Activated CD8-positive, alpha-beta memory T cell treated with anti-CD3 and anti-CD28 coated beads, Interleukin-2, amount 50 U/mL, for 24 hours (primary cell): ENCODE measurements around the gene PLOD2.

Experiments used
- DNase-seq: peaks from one replicate; pipeline ENCODE4 v3.0.0-alpha.2; 2020; ENCODE audit errors: extremely low read depth

The PLOD2 gene

DNA sequence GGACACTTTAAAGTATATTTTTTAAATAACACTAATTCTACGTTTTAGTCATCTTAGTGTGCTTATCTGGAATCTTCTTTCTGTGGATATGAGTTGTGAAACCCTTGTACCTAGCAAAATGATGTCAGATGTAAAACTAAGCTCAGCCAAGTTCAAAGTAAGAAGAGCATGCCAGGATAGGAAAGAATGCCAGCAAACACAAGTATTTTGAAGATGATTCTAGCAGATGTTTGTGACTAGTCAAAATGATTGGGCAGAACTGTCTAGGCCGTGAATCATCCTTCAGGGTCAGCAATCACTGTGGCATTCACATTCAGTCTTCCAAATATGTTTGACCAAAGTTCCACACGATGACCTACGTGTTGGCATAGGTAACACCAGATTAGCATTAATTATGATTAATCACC, 5.4 kb upstream of the PLOD2 start:
- DNase-seq: no peak

DNA sequence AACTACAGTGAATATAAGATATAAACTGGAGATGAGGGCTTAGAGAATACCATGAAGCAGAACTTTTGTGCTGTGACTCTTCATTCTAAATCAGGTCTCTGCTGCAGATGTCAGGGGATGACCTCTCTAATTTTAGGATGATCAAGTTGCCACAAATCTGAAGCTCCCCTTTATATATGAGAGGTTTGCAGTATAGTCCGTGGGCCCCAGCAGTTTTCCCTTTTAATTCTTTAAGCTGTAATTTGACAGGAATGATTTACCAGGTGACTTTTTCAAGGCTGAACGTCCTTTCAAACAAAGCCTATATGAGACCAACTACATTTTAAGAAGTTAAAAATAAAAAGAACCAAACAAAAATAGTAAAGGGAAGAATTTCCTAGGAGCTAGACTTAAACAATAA, 4.9 kb upstream of the PLOD2 start:
- DNase-seq: no peak

DNA sequence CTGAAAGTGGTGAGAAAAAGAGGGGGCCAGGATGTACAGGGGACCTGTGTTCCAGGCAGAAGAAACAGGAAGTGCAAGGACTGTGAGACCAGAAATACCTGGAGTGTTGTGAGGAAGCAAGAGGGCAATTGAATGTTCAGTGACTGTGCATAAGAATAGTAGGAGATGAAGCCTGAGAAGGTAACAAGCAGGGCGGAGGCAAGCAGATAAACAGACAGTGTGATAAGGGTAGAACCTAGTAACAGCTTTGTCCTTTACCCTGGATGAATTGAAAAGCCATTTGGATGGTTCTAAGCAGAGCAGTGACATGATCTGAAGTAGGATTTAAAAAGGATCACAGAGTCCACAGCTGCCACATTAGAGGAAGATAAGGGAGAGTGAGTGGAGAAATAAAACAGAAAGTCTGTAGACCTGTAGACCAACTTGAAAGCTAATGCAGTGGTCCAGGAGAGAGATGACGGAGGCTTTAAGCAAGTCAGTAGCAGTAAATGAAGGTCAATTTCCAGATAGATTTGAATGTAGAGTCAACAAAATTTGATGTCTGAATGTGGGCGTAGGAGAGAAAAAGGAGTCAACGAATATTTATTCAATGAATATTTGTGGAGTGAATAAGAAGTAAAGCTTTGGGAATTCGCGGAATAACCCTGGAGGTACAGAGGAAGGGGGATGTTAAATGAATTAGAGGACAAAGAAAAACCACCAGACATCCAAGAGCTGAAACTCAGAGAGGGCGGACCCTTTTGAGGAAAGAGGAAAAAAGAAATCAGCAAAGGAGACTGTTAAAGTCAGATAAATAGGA, 4.2 kb upstream of the PLOD2 start:
- DNase-seq: no peak

DNA sequence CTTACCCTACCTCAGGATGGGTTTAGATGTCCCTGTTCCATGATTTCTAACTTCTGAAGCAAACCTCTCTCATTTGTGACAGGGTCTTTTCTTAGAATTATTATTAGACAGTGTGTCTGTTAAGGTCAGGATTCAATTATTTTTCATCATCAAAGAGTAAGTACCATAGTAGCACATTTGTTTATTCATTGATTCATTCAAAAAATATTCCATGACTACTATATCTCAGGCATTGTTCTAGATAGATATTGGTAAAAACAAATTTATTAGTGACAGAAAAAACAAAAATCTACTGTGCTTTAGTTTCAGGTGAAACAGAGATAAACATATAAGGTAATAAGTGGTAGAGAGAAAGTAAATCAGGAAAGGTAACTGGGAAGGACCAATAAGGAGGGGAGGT, 3.5 kb upstream of the PLOD2 start:
- no peak for DNase-seq

DNA sequence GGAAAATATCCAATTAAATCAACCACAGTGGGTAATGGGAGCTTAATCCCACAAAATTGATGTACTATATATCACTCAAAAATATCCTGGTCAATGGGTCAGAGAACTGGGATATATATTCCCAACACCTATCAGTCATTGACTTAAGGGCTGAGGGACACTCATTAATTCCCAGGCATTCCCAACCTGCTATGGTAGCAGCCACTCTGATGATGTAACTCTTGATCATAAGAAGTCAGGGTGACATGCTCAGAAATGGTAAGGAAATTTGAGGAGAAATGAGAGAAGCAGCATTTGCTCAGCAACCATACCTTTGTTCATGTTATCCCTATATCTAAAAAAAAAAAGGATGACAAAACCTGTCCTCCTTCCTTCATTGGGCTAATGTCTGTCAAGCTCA, 3.1 kb upstream of the PLOD2 start:
- DNase-seq: no peak

DNA sequence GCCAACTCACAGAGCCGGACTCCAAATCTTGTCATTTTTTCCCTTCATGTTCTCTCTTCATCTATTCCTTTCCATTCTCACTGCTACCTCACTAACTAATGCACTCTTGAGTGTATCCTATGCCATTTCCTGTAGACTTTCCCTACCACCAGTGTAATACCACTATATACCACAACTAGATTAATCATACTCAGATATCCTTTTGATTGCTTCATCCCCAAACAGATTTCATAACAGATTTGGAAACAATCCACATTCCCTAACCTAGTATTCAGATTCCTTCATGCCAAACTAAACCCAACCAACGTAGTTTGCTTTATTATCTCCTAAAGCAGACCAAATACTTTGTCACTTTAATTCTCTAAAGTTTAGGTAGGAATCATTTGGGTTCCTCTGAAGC, 2.6 kb upstream of the PLOD2 start:
- no peak for DNase-seq

DNA sequence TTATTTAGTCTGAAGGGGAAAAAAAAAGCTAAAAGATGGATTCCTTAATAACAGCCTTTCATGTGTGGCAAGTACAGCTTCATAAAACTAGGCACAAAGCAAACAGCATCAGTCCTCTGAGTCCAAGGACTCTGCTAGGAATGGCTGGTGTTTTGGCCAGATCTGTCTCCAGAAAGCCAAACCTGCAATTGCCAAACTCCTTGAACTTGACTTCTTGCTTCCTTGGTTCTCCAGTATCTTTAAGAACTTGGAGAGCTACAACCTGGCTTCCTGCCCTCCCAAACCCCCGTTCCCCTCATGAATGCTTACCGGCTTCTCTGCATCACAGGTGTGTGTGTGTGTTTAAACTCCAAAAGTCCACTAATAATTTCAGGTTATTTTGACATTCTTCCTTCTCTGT, 1.6 kb upstream of the PLOD2 start:
- no peak for DNase-seq

DNA sequence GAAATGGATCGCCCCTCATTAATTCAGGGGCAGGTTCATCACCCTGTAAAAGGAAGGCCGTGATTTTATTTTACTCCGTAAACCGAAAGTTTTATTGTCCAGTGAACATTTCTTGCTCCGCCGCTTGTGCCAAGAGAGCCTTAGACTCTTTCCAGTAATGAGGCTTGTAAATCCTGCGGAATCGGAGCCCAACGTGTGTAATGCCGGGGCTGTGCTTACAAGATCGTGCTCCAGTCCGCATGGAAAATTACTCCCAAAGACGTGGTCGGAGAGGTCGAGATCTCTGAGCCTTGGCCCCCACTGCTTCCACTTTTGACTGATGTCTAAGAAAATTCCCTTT, 649 bp upstream of the PLOD2 start:
- no peak for DNase-seq

DNA sequence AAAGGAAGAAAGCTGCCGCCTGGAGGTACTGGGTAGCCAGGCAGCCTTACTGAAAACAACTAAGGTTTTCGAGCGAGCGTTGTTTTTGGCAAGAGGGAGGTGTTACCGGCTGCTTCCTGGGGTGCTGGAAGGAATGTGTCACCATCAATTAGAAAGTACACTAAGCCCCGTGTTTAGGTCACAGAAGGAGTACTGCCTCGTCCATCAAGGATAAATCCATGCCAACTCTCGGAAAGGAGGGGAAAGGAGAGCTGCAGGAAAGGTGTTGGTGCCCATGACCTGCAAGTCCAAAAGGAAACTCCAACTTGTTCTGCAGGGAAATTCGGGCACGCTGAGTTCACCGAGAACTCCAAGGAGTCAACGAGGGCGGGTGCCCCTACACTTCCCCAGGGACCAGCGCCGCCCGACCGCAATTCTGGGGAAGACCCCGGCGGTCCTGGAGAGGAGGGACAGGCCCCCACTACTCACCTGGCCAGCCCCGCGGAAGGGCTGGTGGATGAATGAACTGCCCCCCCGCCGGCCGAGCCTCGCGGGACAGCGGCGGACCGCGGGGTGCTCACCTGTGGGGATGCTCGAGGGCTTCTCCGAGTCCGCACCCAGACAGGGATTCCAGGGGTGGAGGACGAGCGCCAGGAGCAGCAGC, 542 bp downstream of the PLOD2 start:
- DNase-seq: no peak

DNA sequence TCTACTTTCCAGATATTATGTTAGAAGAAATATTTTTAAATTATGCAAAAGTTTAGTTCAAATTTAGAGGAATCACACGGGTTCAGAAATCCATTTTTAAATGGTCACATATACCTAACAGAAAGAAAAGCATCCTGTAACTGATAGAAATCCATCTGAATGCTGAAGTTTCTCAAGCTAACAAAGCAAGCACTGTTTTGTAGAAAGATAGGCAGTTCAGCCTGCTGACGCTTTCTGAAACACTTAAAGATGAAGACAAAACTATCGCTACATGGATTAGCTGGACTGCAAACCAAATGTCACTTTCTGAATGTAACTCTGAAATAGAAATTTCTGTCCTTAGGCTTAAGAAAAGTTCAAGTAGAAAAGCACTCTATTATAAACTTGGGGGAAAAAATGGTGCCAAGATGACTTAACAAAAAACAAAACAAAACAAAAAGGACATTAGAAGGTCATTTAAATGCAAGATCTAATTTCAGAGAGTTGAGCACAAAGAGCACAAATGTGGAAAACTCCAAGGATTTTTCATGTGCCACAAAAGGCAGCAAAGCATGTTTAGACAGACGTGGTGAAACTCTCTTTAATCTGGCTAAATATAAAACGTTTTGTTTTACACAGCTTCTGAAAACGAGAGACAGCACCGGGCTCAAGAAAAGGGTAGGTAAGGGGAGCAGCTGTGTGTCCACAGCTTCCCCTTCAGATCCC, 1.2 kb downstream of the PLOD2 start:
- DNase-seq: no peak

DNA sequence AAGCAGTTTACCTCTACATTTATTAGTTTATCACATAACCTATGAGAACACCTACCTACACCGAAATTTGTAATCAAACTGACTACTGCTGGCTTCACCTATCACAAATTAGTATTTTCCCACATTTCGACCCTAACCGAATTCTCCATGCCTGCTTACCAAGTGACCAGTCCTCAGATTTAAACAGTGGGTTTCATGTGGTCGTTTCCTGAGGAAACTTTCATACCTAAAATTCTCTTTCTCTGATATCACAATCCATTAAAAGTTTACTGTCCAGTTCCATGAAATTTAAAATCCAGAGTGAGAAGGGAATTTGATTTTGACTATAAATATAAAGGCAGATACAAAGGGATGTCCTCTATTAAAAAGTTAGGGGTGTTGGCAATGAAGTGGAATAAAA, 1.9 kb downstream of the PLOD2 start:
- no peak for DNase-seq

DNA sequence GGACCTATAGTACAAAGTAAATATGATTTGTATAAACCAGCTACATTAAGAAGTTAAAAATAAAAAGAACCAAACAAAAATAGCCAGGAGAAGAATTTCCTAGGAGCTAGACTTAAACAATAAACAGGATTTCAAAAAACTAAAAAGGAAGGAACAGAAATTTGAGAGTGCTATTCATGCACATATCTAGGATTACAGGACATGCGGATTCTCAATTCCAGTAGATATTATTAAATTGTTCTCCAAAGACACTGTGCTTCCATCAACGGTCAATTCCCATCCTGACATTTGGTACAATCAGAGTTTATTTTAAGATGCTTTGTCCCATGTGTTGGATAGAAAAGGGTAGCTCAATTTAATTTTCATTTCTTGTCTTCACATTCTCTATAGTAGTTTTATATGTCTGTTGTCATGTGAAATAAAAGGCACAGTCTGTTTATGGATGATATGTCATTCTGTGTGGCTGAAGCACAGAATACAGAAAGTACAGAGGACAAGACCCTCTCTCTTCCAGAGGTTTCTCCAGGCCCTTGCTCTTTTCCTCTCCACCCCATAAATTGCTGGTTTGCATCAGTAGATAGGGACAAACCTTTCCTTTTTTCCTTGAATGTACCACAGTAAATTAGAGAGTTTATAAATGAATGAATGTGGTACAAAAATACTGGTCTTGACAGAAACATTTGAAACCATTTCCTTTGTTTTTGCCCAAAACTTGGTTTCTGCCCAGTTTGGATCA, 3.5 kb downstream of the PLOD2 start:
- no peak for DNase-seq

DNA sequence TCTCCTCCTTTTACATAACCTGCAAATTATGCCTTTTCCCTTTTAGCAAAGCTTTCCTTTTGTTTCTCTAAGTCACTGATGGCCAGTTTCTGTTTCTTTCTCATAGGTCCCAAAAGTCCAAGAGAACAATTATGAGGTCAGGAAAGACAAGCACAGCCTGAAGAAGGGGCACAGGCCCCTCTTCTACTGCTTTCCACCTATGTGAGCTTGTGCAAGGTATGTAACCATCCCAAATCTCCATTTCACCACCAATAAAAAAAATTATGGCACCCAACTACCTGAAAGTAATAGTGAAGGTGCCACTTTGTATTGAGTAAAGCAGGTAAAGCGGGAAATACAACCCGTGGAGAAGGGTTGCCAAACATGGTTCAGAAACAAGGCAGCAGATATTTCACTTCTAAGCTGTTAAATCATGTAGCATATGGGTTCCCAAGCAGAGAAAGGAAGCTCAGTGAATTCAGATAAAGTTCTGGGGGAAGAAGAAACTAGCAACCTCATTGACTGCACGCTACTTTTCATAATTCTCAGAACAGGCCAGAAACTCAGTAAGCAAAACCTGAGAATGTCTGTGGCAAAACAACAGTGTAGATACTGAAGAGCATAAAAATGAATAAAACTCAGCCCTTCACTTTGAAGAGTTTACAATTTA, 4.2 kb downstream of the PLOD2 start:
- no peak for DNase-seq

DNA sequence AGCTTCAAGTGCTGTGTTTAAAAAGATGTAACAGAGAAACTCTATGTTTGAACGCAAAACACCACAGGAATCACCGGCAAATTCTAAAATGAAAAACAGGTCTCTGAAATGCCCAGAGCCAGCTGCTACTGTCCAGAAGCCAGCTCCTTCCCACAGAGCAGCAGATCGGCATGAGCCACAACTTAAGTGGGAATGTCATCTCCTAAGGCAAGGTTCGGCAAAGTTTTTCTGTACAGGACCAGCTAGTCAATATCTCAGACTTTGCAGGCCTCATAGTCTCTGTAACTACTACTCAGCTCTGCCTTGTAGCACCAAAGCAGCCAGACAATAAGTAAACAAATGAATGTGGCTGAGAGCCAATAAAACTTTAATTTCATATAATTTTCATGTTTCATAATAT, 4.9 kb downstream of the PLOD2 start:
- no peak for DNase-seq

DNA sequence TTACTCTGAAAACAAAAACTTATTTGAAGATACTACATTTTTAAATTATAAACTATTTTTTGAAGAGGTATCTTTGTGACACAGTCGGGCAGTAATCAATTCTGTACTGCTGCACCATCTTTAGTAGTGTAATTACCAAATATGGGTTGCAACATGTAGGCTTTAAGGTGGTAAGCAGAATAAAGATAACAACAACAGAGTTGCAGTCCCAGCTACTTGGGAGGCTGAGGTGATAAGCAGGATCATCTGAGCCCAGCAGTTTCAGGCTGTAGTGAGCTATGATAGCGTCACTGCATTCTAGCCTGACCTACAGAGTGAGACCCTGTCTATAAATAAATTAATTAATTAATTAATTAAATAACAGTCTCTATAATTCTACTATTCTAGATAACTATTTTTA, 6.0 kb downstream of the PLOD2 start:
- DNase-seq: no peak

DNA sequence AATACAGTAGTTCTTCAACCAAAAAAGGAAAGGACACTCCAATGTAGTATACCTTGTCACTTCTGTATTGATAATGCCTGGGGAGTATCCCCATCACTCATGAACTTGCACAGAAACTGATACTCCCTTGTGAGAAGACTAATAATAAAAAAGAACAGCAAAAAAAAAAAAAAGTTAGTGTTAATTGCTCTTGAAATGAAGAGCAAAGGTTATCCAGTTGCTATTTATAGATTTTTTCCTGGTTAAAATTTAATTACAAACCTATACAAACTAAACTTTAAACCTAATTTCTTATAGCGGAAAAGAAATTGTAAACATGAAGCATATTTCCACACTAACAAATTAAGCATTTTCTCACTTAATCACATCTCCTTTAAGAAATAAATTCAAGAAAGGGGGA, 6.7 kb downstream of the PLOD2 start:
- DNase-seq: no peak

DNA sequence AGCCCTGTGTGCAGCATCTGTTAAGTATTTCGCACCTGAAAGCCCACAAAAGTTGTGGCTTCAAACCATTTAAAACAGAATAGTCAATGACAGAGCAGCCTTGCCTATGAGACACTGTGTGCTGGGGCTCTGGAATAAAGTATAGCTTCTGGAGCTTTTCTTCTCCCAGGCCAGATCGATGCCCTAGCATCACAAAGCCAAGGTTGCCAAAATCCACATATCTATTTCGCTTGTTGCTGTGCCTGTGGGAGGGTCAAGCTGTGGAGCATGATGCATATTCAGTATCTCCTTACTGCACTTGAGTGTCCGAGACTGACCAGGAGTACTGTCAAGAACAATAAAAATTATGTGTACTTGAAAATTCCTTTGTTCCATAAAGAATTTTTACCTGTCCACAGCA, 7.6 kb downstream of the PLOD2 start:
- DNase-seq: no peak

DNA sequence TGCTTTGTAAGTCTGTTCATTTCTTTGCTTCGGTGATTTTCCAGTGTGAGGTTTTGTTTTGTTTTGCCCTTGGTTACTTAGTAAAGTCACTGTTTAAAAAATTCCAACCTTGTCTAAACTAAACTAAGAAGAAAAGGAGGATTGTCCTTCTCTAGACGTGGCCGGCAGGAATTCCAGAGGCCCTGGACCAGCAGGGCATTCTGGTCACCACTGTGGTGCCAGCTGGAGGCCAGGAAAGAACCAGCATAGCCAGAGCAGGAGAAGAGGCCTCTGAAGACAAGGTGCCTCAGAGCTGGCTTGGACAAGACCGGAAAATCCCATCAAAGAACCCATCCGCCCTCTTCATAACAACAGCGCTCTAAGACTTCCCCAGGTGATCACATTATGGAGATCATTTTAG, 8.2 kb downstream of the PLOD2 start:
- no peak for DNase-seq

DNA sequence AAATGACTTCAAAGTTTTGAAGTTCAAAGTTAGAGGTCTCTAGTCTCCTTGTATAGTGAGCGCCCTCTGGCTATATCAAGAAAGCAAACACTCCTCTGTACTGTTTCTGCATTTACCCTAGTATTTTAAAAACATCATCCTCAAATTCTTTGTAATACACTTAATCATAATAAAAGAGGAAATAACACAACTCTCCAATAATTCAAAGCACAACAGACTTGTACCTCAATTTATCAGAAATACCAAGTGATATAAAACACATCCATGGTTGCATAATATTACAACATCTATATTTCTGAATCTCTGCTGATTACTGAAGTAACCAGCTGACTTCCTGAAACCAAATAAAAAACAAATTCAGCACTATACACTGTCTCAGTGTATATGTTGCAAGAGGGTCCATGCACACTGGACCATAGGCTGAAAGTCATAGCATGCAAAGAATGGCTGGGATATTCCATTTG, 12.5 kb downstream of the PLOD2 start:
- DNase-seq: no peak

DNA sequence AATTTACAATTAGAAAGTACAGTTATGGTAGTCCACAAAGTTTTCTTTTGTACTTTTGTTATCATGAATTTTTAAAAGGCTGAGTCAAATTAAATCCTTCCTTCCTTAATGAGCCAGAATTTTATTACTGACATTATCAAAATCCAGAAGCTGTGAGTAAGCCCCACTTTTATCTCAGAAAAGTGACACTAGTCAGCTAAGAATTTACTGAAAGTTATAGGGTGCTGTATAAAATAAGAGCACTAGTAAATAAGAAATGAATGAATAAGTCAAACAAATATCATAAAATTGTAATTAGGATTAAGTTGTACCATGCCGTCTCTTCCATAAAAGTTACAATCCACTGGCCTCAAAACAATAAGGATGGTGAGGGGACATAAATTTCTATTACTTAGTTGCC, 15.3 kb downstream of the PLOD2 start:
- no peak for DNase-seq

DNA sequence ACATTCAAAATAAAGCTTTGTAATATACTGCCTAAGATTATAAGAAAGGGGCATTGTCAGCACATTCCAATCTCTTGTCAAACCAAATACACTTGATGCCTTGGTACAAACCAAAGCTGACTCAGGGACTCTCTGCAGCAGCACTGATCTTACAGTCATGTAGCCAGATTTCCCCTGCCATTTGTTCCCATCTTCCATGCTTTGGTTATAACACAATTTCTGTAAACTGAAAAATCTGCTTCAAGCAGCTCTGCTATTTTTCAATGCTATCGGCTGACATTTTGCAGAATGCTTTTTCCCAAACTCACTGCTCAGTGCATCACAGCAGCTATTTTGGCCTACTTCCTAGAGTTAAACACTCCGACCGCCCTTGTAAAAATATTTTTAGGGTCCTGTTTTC, 18.2 kb downstream of the PLOD2 start:
- no peak for DNase-seq

DNA sequence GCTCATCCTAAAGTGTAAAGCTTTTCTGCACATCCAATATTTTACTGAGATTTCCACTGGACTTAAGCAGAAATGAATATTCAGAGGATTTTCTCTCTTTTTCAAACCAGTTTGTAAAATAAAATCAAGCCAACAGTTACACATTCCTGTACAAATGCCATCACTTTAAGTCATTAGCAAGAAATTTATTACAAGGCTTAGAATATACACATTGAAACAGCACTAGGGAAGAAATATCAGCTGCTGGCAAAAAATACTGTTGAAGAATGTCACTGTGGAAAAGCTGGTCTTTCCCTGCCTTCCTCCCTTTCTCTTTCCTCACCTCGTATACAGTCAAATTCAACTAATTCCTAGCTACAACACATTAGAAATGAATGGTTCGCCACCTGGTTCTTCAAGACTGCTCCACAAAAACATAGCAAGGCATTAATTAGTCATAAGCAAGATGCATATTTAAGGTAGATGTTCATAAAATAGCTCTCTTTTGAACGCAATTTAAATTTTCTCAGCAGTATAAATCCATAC, 21.3 kb downstream of the PLOD2 start:
- no peak for DNase-seq
